ENCODE results near the gene RPL18A. TPM values are rescaled to one million over a fixed set of nuclear protein-coding genes. Genes with fewer than 3 reads are reported as not detected.
A peak's percentile ranks its signal among the peaks of the same experiment; 100 is the strongest.

The RPL18A gene
- total and polyA plus RNA-seq, 2 of the 13 experiments (the other 11 are each of a cell fraction or from before 2014, with no cell fraction given) = 1,471 to 2,004 TPM

DNA sequence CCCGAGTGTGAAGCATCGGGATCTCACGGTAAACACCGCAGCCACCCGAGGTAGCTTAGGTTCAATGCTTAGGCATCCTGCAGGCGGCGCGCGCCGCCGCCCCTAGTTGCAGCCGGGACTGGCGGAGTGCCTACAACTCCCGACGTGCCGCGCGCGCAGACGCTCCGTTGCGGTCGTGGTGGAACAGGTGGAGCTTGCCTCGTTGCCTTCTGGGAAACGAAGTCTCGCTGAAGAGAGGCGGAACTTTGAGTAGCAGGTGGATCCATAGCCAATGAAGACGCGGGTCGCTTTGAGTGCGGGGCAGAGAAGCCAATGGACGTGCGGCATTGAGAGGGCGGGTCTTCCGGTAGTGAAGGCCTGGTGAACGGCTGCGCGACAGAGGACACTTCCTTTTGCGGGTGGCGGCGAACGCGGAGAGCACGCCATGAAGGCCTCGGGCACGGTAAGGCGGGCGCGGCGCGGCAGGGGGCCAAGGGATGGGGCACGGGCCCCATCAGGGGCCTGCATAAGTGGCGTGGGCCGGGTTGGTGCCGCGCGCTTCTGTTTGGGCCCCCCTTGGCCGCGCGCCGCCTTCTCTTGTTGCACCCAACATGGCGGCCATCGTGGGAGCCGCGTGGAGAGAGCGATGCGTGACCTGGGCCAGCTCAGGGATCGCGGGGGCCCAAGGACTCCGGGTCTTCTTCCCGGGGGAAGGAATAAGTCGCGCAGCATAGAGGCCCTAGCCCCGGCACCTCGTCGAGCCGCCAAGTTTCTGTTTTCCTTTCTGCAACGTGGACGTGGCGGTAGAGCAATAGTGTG, at the start of gene RPL18A (continued):
- TF ChIP-seq ZNF670 (CRISPR knock-in tag; IDR thresholded peaks at IDR 0.05; ENCODE audit: borderline replicate concordance) (no peak; the same call in 1 of the 2 replicates), ZNF75D (CRISPR knock-in tag; IDR thresholded peaks at IDR 0.05; ENCODE audit: borderline replicate concordance) (no peak), KLF12 (CRISPR knock-in tag; IDR thresholded peaks at IDR 0.05; ENCODE audit: borderline replicate concordance) (no peak; the same call in 1 of the 2 replicates), ZNF775 (CRISPR knock-in tag; IDR thresholded peaks at IDR 0.05; ENCODE audit: borderline replicate concordance) (no peak), CAMTA2 (CRISPR knock-in tag; IDR thresholded peaks at IDR 0.05; ENCODE audit: borderline replicate concordance) (no peak), ZNF749 (CRISPR knock-in tag; IDR thresholded peaks at IDR 0.05; ENCODE audit: borderline replicate concordance) (0 out of 2 replicates have a peak, but pooled peaks have one; percentile 72), ZNF747 (CRISPR knock-in tag; IDR thresholded peaks at IDR 0.05; ENCODE audit: borderline replicate concordance) (no peak), ZNF296 (CRISPR knock-in tag; conservative IDR thresholded peaks at IDR 0.05) (no peak), TCF7 (IDR thresholded peaks at IDR 0.05; ENCODE audit: low read depth) (no peak), MLLT10 (CRISPR knock-in tag; IDR thresholded peaks at IDR 0.05) (no peak; the same call in 1 of the 2 replicates), ZSCAN12 (CRISPR knock-in tag; IDR thresholded peaks at IDR 0.05) (no peak), HNRNPL (IDR thresholded peaks at IDR 0.05; ENCODE audit: low read depth, low read length) (0 out of 2 replicates have a peak, but pooled peaks have one; percentile 23)
- TF ChIP-seq, protein P1, sequence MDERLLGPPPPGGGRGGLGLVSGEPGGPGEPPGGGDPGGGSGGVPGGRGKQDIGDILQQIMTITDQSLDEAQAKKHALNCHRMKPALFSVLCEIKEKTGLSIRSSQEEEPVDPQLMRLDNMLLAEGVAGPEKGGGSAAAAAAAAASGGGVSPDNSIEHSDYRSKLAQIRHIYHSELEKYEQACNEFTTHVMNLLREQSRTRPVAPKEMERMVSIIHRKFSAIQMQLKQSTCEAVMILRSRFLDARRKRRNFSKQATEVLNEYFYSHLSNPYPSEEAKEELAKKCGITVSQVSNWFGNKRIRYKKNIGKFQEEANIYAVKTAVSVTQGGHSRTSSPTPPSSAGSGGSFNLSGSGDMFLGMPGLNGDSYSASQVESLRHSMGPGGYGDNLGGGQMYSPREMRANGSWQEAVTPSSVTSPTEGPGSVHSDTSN (CRISPR knock-in tag; IDR thresholded peaks at IDR 0.05) = peak; percentile 96
- TF ChIP-seq, protein P2, sequence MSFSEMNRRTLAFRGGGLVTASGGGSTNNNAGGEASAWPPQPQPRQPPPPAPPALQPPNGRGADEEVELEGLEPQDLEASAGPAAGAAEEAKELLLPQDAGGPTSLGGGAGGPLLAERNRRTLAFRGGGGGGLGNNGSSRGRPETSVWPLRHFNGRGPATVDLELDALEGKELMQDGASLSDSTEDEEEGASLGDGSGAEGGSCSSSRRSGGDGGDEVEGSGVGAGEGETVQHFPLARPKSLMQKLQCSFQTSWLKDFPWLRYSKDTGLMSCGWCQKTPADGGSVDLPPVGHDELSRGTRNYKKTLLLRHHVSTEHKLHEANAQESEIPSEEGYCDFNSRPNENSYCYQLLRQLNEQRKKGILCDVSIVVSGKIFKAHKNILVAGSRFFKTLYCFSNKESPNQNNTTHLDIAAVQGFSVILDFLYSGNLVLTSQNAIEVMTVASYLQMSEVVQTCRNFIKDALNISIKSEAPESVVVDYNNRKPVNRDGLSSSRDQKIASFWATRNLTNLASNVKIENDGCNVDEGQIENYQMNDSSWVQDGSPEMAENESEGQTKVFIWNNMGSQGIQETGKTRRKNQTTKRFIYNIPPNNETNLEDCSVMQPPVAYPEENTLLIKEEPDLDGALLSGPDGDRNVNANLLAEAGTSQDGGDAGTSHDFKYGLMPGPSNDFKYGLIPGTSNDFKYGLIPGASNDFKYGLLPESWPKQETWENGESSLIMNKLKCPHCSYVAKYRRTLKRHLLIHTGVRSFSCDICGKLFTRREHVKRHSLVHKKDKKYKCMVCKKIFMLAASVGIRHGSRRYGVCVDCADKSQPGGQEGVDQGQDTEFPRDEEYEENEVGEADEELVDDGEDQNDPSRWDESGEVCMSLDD (CRISPR knock-in tag; IDR thresholded peaks at IDR 0.05; ENCODE audit: borderline replicate concordance) = no peak
- TF ChIP-seq, protein P3, sequence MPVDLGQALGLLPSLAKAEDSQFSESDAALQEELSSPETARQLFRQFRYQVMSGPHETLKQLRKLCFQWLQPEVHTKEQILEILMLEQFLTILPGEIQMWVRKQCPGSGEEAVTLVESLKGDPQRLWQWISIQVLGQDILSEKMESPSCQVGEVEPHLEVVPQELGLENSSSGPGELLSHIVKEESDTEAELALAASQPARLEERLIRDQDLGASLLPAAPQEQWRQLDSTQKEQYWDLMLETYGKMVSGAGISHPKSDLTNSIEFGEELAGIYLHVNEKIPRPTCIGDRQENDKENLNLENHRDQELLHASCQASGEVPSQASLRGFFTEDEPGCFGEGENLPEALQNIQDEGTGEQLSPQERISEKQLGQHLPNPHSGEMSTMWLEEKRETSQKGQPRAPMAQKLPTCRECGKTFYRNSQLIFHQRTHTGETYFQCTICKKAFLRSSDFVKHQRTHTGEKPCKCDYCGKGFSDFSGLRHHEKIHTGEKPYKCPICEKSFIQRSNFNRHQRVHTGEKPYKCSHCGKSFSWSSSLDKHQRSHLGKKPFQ (CRISPR knock-in tag; IDR thresholded peaks at IDR 0.05; ENCODE audit: insufficient replicate concordance) = peak; percentile 90
- TF ChIP-seq, protein P4, sequence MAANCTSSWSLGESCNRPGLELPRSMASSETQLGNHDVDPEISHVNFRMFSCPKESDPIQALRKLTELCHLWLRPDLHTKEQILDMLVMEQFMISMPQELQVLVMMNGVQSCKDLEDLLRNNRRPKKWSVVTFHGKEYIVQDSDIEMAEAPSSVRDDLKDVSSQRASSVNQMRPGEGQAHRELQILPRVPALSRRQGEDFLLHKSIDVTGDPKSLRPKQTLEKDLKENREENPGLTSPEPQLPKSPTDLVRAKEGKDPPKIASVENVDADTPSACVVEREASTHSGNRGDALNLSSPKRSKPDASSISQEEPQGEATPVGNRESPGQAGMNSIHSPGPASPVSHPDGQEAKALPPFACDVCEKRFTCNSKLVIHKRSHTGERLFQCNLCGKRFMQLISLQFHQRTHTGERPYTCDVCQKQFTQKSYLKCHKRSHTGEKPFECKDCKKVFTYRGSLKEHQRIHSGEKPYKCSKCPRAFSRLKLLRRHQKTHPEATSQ (CRISPR knock-in tag; IDR thresholded peaks at IDR 0.05; ENCODE audit: borderline replicate concordance) = no peak; the same call in 1 of the 2 replicates
- TF ChIP-seq, protein P5, sequence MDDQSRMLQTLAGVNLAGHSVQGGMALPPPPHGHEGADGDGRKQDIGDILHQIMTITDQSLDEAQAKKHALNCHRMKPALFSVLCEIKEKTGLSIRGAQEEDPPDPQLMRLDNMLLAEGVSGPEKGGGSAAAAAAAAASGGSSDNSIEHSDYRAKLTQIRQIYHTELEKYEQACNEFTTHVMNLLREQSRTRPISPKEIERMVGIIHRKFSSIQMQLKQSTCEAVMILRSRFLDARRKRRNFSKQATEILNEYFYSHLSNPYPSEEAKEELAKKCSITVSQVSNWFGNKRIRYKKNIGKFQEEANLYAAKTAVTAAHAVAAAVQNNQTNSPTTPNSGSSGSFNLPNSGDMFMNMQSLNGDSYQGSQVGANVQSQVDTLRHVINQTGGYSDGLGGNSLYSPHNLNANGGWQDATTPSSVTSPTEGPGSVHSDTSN (CRISPR knock-in tag; IDR thresholded peaks at IDR 0.05; ENCODE audit: borderline replicate concordance) = peak; percentile 58; the same call in 1 of the 2 replicates

All from HepG2 (cell line).